Measurements from ENCODE around the gene CCNK. TPM values are rescaled to one million over a fixed set of nuclear protein-coding genes. Genes with fewer than 3 reads are reported as not detected.
A peak's percentile ranks its signal among the peaks of the same experiment; 100 is the strongest.

Gene CCNK
- total and polyA plus RNA-seq, 4 donors, result 17.0 to 91.9 (median 33.5) TPM

DNA sequence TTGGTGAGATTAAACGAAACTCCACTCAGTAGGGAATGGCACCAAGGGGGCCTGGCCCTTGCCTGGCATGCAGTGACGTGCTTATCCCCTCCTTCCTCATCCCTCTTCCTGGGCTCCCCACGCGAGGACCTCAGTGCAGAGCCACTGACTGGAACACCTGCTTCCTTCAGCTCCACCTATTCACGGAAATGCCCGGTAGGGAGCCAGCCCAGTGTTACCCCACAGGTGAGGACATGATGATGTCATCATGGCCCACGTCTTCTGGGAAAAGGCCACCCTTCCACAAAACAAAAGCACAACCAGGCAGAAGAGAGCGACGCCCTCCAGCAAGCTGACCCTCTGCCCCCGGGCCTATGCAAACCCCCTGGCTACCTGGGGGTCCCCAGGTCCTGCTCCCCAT is 80.7 kb downstream of the CCNK start:
- Histone ChIP-seq H3K27me3 (ENCODE audit: control insufficient read depth in 3 of 3, insufficient read depth in 3 of 3, low read length in 2 of 3) (no peaks in the 10 kb centered on the region), H3K9ac (ENCODE audit: insufficient read depth in 1 of 2, low read length in 2 of 2) (no peak overlapping the region), H3K27ac (ENCODE audit: low read depth in 1 of 2, low read length in 1 of 2) (peak overlapping the region in 1 of 2 donors; percentile 11), H3K4me1 (ENCODE audit: control insufficient read depth in 5 of 5, insufficient read depth in 5 of 5, low read length in 5 of 5) (peaks cover 5 to 40% (median 29%) of the 10 kb centered on the region in 5 donors), H3K9me3 (ENCODE audit: control insufficient read depth in 4 of 4, insufficient read depth in 3 of 4, low read length in 3 of 4) (peaks cover 0 to 2% (median 0%) of the 10 kb centered on the region in 4 donors), H3K4me3 (no peak overlapping the region), H3K36me3 (ENCODE audit: control insufficient read depth in 4 of 4, insufficient read depth in 4 of 4, low read length in 4 of 4) (no peaks in the 10 kb centered on the region)
- 67 to 74% methylated on average over 10 of the region's 10 CpGs for WGBS, 2 donors
- ATAC-seq (ENCODE audit: insufficient read depth, low FRiP score) (no peak), DNase-seq (no peak)
- TF ChIP-seq, protein P1, sequence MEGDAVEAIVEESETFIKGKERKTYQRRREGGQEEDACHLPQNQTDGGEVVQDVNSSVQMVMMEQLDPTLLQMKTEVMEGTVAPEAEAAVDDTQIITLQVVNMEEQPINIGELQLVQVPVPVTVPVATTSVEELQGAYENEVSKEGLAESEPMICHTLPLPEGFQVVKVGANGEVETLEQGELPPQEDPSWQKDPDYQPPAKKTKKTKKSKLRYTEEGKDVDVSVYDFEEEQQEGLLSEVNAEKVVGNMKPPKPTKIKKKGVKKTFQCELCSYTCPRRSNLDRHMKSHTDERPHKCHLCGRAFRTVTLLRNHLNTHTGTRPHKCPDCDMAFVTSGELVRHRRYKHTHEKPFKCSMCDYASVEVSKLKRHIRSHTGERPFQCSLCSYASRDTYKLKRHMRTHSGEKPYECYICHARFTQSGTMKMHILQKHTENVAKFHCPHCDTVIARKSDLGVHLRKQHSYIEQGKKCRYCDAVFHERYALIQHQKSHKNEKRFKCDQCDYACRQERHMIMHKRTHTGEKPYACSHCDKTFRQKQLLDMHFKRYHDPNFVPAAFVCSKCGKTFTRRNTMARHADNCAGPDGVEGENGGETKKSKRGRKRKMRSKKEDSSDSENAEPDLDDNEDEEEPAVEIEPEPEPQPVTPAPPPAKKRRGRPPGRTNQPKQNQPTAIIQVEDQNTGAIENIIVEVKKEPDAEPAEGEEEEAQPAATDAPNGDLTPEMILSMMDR (IDR thresholded peaks at IDR 0.05; ENCODE audit: control extremely low read depth, extremely low read depth), result no peak

Small RNA genes within 50 kb of the gene (small RNA-seq; reads per million reads assigned to genes)
- gene RNU6-91P (ENCODE audit: low replicate concordance), result not detected

Other genes starting within 250 kb of the CCNK start
- 1 to 10 TPM; 1.0 to 2.3 TPM for gene BCL11B, start 209.2 kb upstream of the CCNK start, total RNA-seq
- gene BCL11B, start 209.2 kb upstream of the CCNK start, polyA plus RNA-seq, result under 1 TPM; 0.20 to 0.29 TPM
- gene SETD3, start 550 bp upstream of the CCNK start, total RNA-seq, result 10 to 100 TPM; 59.3 to 60.9 TPM
- 10 to 100 TPM; 36.4 to 40.2 TPM for gene SETD3, start 550 bp upstream of the CCNK start, polyA plus RNA-seq
- gene CCDC85C, start 122.8 kb downstream of the CCNK start, total RNA-seq, result 10 to 100 TPM in 1 of 2 donors, 1 to 10 TPM in 1; 2.8 to 19.8 TPM
- 10 to 100 TPM; 16.0 to 19.2 TPM for gene CCDC85C, start 122.8 kb downstream of the CCNK start, polyA plus RNA-seq
- 1 to 10 TPM; 1.7 to 4.0 TPM for gene HHIPL1, start 163.7 kb downstream of the CCNK start, total RNA-seq
- under 1 TPM; 0.31 to 0.64 TPM for gene HHIPL1, start 163.7 kb downstream of the CCNK start, polyA plus RNA-seq
- gene CYP46A1, start 202.9 kb downstream of the CCNK start, total RNA-seq, result 1 to 10 TPM; 1.7 to 2.5 TPM
- gene CYP46A1, start 202.9 kb downstream of the CCNK start, polyA plus RNA-seq, result 1 to 10 TPM in 1 of 2 donors, under 1 TPM in 1; 0.33 to 1.0 TPM